HepG2 (cell line): Measurements from ENCODE around the gene ANKIB1.

Experiments
- FOXP1 ChIP-seq, 2 experiments: fragments of 450-650 bp in 1 of 2; IDR thresholded peaks; 2 replicates each; pipeline ENCODE4 v1.6.1; 2017 to 2018; ENCODE audit warnings: antibody characterized with exemption in 1 of 2
- HHEX ChIP-seq: IDR thresholded peaks from 2 replicates; pipeline ENCODE4 v1.6.1; 2016; ENCODE audit warnings: control low read depth
- MEIS1 ChIP-seq: sonication (generic); formaldehyde crosslinking; IDR thresholded peaks from 2 replicates; pipeline ENCODE4 v1.9.0; 2021; ENCODE audit warnings: mild to moderate bottlenecking, missing genetic modification reagents, moderate library complexity, borderline replicate concordance
- SALL1 ChIP-seq: sonication (generic); formaldehyde crosslinking; IDR thresholded peaks from 2 replicates; pipeline ENCODE4 v1.8.0; 2022; ENCODE audit warnings: mild to moderate bottlenecking, missing genetic modification reagents
- ZBTB10 ChIP-seq: sonication (generic); formaldehyde crosslinking; IDR thresholded peaks from 2 replicates; pipeline ENCODE4 v1.4.0; 2020; ENCODE audit warnings: missing genetic modification reagents, borderline replicate concordance
- ZFP36L1 ChIP-seq: sonication (generic); formaldehyde crosslinking; IDR thresholded peaks from 2 replicates; pipeline ENCODE4 v1.8.0; 2022; ENCODE audit warnings: mild to moderate bottlenecking, missing genetic modification reagents, moderate library complexity
- ZNF263 ChIP-seq: sonication (generic); formaldehyde crosslinking; IDR thresholded peaks from 2 replicates; pipeline ENCODE4 v1.4.0; 2020; ENCODE audit warnings: missing genetic modification reagents
- TF ChIP-seq, protein P1 (sequence below): sonication (generic); formaldehyde crosslinking; IDR thresholded peaks from 2 replicates; pipeline ENCODE4 v1.8.1; 2023; ENCODE audit warnings: missing genetic modification reagents, inconsistent platforms, borderline replicate concordance

DNA sequence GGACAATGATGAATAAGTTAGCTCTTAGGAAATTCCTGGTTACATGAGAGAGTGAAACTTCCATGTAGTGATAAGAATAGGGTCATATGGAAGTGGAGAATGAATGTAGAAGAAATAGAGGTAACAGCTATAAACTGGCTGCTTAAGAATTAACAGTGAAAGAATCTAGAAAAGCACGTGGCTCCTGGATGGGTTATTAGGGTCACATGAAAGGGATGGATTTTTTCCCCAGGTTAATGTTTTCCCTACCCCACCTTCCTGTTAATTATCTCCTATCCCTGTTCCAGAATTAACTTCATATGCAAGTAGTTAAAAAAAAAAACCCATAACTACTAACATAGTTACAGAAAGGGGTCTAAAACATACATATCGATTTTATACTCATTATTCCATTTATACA is 58.0 kb downstream of the ANKIB1 start:
- no peak for TF ChIP-seq HHEX
- TF ChIP-seq, protein P1, sequence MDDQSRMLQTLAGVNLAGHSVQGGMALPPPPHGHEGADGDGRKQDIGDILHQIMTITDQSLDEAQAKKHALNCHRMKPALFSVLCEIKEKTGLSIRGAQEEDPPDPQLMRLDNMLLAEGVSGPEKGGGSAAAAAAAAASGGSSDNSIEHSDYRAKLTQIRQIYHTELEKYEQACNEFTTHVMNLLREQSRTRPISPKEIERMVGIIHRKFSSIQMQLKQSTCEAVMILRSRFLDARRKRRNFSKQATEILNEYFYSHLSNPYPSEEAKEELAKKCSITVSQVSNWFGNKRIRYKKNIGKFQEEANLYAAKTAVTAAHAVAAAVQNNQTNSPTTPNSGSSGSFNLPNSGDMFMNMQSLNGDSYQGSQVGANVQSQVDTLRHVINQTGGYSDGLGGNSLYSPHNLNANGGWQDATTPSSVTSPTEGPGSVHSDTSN = no peak
- TF ChIP-seq SALL1 = no peak
- TF ChIP-seq MEIS1 (CRISPR knock-in tag) = no peak
- no peak for TF ChIP-seq ZFP36L1 (CRISPR knock-in tag)
- TF ChIP-seq FOXP1 (IDR thresholded peaks at IDR 0.05) = no peak
- TF ChIP-seq FOXP1 (CRISPR knock-in tag; IDR thresholded peaks at IDR 0.05) = no peak
- no peak for TF ChIP-seq ZBTB10 (CRISPR knock-in tag)
- TF ChIP-seq ZNF263 (CRISPR knock-in tag) = no peak
